Bronchial epithelial cell (primary cell): Measurements from ENCODE around the gene TMSB15A. TPM values are rescaled to one million over a fixed set of nuclear protein-coding genes. Genes with fewer than 3 reads are reported as not detected.

Experiments
- total RNA-seq: library from RNA; depleted of rRNA; stranded (reverse); fragments of >200 nt; gene quantifications from 2 replicates; pipeline ENCODE4 v1.2.1, GENCODE V29; 2014

The TMSB15A gene
- total RNA-seq, 1 donor from 2014 or later, result not detected

Other genes starting within 250 kb of the TMSB15A start
- gene NXF2B, start 76.7 kb downstream of the TMSB15A start, total RNA-seq, result not detected in 2 replicates
- gene TCP11X2, start 44.9 kb downstream of the TMSB15A start, total RNA-seq, result not detected in 2 replicates
- gene ARMCX5, start 82.8 kb upstream of the TMSB15A start, total RNA-seq, result 17.4 and 20.2 TPM in 2 replicates
- 0.53 and 1.2 TPM in 2 replicates for gene GPRASP1, start 134.7 kb upstream of the TMSB15A start, total RNA-seq
- gene GPRASP2, start 195.7 kb upstream of the TMSB15A start, total RNA-seq, result 4.2 and 9.6 TPM in 2 replicates
- gene GPRASP3, start 204.0 kb upstream of the TMSB15A start, total RNA-seq, result 1.8 and 2.6 TPM in 2 replicates